ACC112 (cell line): ENCODE results near the gene EIPR1.

ENCODE experiments used
- H2AFZ ChIP-seq: fragments of 200-600 bp; sonication (generic); one replicate; pipeline ENCODE4 v1.6.0; 2017; ENCODE audit warnings: antibody characterized with exemption, low read length; ENCODE audit not compliant: unreplicated experiment
- H3K27ac ChIP-seq: fragments of 200-600 bp; sonication (generic); 2 replicates; pipeline ENCODE4 v1.5.1; 2014; ENCODE audit warnings: low read depth, mild to moderate bottlenecking, antibody characterized with exemption, low read length, moderate library complexity
- H3K27me3 ChIP-seq: fragments of 200-600 bp; sonication (generic); 2 replicates; pipeline ENCODE4 v1.6.1; 2014; ENCODE audit warnings: mild to moderate bottlenecking, antibody characterized with exemption, low read length, moderate library complexity, mixed read lengths; ENCODE audit not compliant: insufficient read depth
- H3K36me3 ChIP-seq: fragments of 200-600 bp; sonication (generic); 2 replicates; pipeline ENCODE4 v1.6.1; 2016; ENCODE audit warnings: mild to moderate bottlenecking, antibody characterized with exemption, low read length, moderate library complexity, mixed read lengths; ENCODE audit not compliant: insufficient read depth
- H3K4me1 ChIP-seq: fragments of 200-600 bp; sonication (generic); one replicate; pipeline ENCODE4 v1.6.1; 2016; ENCODE audit warnings: low read length, mixed read lengths; ENCODE audit not compliant: insufficient read depth, unreplicated experiment, control insufficient read depth
- H3K4me3 ChIP-seq: fragments of 200-600 bp; sonication (generic); 2 replicates; pipeline ENCODE4 v1.5.1; 2014; ENCODE audit warnings: mild to moderate bottlenecking, low read depth, low read length
- H3K79me2 ChIP-seq: fragments of 200-600 bp; sonication (generic); one replicate; pipeline ENCODE4 v1.6.0; 2016; ENCODE audit warnings: low read length; ENCODE audit not compliant: control insufficient read depth, unreplicated experiment, insufficient read depth

EIPR1 gene

DNA sequence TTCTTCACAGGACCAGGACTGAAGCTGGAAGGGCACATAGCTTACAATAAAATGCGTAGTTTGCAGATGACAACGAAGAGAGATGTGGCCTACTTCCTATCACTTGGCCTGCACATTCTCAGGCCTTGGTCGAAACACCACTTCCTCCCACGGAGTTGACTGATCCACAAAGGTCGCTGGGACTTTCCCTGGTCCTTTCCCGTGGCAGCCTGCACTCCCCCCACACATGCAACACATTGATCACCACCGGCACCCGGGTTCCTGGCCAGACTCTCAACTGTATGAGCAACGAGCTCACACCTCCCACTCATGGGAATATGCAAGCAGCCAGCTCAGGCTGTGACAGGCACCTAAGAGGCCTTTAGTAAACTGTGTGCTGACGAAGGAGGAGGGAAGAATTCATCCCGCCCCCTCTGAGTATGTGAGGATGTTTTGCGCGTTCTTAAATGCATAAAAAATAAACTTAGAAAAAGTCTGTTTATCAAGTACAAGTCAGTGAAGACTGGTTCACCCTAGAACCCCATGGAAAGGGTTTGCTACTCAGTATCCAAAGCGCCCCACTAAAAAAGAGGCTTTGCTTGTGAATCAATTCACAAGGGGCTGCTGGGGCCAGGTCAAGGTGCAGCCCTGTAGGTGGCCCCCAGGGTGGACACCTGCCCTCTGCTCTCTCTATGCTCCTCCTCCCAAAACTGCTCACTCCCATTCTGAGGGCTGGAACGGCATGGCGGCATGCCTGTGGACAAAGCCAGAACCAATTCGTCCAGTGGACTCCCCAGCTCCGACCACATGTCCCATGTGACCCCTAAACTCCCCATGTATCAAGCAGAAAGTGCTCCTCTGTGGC lies 154.3 kb downstream of the EIPR1 start:
- H3K27ac ChIP-seq = no peak overlapping the region

DNA sequence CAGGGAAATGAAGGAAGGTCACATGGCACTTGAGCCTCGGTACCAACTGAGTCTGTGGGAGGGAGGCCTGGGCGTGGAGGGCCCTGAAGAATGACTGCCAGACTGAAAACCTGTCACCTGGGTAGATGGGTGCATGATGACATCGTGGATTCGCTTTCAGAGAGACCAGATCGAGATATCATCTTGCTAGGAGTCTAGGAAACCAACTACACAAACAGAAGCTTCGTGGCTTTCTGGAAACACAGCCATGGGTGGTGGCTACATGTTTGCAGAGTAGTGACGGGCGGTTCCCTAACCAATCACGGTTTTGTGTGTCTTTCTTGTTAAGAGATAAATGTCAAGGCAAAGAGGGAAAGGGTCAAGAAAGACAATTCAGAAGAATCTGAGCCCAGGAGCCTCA lies 155.0 kb downstream of the EIPR1 start:
- H3K4me3 ChIP-seq = no peak overlapping the region
- no peak overlapping the region for H3K27ac ChIP-seq
- H2AFZ ChIP-seq = no peak overlapping the region
- no peaks in the 10 kb centered on the region for H3K36me3 ChIP-seq
- no peaks in the 10 kb centered on the region for H3K4me1 ChIP-seq
- no peaks in the 10 kb centered on the region for H3K79me2 ChIP-seq
- H3K27me3 ChIP-seq = no peaks in the 10 kb centered on the region

More for the DNA sequence above, 154.3 kb downstream of the EIPR1 start:
- no peaks in the 10 kb centered on the region for H3K79me2 ChIP-seq
- no peaks in the 10 kb centered on the region for H3K36me3 ChIP-seq
- no peak overlapping the region for H2AFZ ChIP-seq
- H3K27me3 ChIP-seq = no peaks in the 10 kb centered on the region
- H3K4me3 ChIP-seq = no peak overlapping the region
- no peaks in the 10 kb centered on the region for H3K4me1 ChIP-seq

DNA sequence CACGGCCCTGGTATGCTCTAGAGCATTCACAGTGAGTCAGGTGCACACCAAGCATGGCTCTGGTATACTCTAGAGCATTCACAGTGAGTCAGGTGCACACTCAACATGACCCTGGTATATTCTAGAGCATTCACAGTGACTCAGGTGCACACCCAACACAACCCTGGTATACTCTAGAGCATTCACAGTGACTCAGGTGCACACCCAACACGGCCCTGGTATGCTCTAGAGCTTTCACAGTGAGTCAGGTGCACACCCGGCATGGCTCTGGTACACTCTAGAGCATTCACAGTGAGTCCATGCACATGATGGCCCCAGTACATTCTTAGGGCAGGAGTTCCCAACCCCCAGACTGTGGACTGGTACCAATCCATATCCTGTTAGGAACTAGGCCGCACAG lies 158.1 kb downstream of the EIPR1 start:
- H3K4me3 ChIP-seq = no peak overlapping the region
- H3K27ac ChIP-seq = no peak overlapping the region
- no peaks in the 10 kb centered on the region for H3K4me1 ChIP-seq
- no peaks in the 10 kb centered on the region for H3K79me2 ChIP-seq
- H3K36me3 ChIP-seq = no peaks in the 10 kb centered on the region
- no peak overlapping the region for H2AFZ ChIP-seq
- no peaks in the 10 kb centered on the region for H3K27me3 ChIP-seq

DNA sequence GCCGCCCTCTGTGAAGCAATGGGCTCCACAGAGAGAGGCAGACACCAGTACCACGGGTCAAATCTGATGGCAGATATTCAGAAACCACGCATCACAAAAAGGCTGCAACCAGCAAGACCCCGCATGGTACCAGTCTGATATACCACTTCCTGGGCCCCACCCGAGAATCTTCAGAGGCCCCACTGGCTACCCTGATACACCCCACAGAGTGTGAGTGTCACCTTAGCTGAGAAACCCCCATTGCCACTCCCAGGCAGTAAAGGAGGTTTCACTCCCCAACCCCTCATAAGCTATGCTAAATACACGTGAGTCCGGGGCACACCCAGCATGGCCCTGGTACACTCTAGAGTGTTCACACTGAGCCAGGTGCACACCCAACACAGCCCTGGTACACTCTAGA lies 160.0 kb downstream of the EIPR1 start:
- no peaks in the 10 kb centered on the region for H3K27me3 ChIP-seq
- no peaks in the 10 kb centered on the region for H3K4me1 ChIP-seq
- no peaks in the 10 kb centered on the region for H3K36me3 ChIP-seq
- H3K79me2 ChIP-seq = no peaks in the 10 kb centered on the region
- no peak overlapping the region for H3K27ac ChIP-seq
- H2AFZ ChIP-seq = no peak overlapping the region
- H3K4me3 ChIP-seq = no peak overlapping the region

DNA sequence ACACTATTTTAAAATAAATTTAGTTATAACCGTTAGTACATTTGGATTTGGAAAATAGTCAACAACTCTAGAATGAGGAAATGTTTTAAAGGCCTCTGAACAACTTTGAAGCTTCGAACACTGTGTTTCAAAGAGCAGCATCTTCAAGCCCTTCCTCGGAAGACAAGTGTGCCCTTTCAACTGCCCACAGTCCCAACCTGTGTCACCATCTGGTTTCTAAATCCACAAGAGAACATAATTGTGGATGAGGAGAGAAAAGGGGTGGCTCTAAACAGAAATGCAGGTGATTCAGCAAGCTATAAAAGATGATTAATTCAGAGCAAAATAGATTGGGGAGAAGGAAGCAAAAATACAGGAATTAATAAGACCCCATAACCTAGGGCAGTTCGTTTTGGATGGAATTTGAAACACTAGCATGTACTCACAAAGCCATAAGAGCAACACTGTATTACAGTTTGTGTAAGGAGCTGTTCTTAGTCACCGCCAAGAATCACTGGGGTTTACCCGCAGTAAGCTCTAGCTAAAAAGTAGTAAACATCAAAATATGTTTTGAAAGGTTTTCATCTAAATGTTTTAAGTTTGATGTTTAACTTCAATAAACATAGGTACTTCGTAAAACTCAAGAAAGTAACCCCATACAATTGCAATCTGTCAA lies 160.7 kb downstream of the EIPR1 start:
- H3K27ac ChIP-seq = no peak overlapping the region
- no peaks in the 10 kb centered on the region for H3K36me3 ChIP-seq
- no peaks in the 10 kb centered on the region for H3K27me3 ChIP-seq
- H3K4me3 ChIP-seq = no peak overlapping the region
- H3K79me2 ChIP-seq = no peaks in the 10 kb centered on the region
- no peak overlapping the region for H2AFZ ChIP-seq
- H3K4me1 ChIP-seq = no peaks in the 10 kb centered on the region

DNA sequence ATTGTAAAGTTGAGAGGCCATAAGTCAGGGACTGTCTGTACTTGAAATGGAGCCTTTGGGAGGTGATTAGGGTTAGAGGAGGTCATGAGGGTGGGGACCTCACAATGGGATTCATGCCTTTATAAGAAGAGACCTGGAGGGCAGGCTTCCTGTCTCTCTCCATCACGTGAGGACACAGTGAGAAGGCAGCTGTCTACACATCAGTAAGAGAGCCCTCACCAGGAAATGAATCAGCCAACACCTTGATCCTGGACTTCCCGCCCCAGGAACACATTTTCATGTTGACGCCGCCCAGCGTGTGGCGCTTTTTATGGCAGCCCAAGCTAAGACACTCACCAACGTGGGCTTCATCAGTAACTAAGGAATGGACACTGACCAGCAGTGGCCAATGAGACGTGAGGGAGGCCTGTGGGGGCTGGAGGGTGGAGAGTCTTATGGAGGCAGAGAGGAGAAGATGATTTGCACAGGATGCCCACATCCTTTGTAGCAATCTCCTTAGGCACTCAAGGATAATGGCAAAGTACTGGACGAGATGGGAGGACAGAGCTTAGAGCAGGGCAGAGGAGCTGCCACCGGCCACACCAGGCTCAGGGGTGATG lies 162.7 kb downstream of the EIPR1 start:
- Histone ChIP-seq H2AFZ (no peak overlapping the region), H3K27me3 (no peaks in the 10 kb centered on the region), H3K36me3 (no peaks in the 10 kb centered on the region)

DNA sequence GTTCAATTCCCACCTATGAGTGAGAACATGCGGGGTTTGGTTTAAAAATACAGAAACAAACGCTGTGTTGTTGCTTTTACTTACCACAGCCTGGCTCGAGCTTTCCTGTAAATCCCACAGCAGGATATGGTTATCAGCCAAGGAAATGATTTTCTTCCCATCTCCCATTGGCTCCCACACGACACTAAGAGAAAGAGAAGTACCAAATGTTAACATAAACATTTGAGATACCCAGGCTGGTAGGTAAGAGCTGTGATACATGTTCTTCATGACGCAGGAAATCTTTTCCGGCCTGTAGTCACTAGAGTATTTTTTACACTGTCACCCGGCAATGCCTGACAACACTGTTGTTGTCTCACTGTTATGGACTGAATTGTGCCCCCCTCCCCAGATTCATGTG lies 163.6 kb downstream of the EIPR1 start:
- Histone ChIP-seq H3K4me1 (no peaks in the 10 kb centered on the region), H3K27ac (no peak overlapping the region), H3K4me3 (no peak overlapping the region), H2AFZ (no peak overlapping the region), H3K79me2 (no peaks in the 10 kb centered on the region), H3K36me3 (no peaks in the 10 kb centered on the region), H3K27me3 (no peaks in the 10 kb centered on the region)

More for the DNA sequence above, 162.7 kb downstream of the EIPR1 start:
- Histone ChIP-seq H3K4me3 (no peak overlapping the region), H3K79me2 (no peaks in the 10 kb centered on the region), H3K4me1 (no peaks in the 10 kb centered on the region), H3K27ac (no peak overlapping the region)

DNA sequence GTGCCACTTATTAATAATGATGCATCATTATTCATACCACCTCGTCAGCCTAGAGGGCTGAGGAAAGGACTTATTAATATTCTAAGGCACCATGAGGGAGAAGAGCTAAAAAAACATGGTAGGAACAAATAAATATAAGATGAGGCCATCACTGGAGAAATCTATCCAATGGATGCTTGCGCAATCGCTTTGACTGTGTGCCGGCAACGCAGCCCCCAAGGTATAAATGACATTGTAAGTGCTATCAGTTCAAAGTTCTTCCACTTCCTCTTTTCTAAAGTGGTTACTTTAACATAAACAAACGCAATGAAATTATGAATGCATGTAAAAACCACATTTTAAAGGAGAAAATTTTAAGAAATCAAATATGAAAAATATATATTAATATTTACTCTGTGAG lies 164.6 kb downstream of the EIPR1 start:
- Histone ChIP-seq H3K27ac (no peak overlapping the region), H3K27me3 (no peaks in the 10 kb centered on the region), H3K36me3 (no peaks in the 10 kb centered on the region), H3K79me2 (no peaks in the 10 kb centered on the region), H3K4me1 (no peaks in the 10 kb centered on the region), H3K4me3 (no peak overlapping the region), H2AFZ (no peak overlapping the region)

DNA sequence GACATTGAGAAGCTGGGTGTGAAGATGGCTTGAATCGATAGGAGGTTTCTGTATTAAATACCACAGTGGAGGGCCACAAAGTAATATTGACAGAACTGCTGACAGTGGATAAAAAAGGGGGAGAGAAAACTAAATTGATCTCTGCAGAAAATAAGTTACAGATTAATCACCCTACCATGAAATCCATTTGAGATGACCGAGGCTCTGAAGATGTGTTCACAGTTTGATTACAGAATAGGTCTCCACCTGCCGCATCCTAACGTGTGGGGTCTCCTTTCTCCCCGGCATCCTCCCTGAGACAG lies 165.6 kb downstream of the EIPR1 start:
- no peak overlapping the region for H3K27ac ChIP-seq
- no peaks in the 10 kb centered on the region for H3K4me1 ChIP-seq
- no peaks in the 10 kb centered on the region for H3K36me3 ChIP-seq
- H2AFZ ChIP-seq = no peak overlapping the region
- no peak overlapping the region for H3K4me3 ChIP-seq
- H3K27me3 ChIP-seq = no peaks in the 10 kb centered on the region
- H3K79me2 ChIP-seq = no peaks in the 10 kb centered on the region

DNA sequence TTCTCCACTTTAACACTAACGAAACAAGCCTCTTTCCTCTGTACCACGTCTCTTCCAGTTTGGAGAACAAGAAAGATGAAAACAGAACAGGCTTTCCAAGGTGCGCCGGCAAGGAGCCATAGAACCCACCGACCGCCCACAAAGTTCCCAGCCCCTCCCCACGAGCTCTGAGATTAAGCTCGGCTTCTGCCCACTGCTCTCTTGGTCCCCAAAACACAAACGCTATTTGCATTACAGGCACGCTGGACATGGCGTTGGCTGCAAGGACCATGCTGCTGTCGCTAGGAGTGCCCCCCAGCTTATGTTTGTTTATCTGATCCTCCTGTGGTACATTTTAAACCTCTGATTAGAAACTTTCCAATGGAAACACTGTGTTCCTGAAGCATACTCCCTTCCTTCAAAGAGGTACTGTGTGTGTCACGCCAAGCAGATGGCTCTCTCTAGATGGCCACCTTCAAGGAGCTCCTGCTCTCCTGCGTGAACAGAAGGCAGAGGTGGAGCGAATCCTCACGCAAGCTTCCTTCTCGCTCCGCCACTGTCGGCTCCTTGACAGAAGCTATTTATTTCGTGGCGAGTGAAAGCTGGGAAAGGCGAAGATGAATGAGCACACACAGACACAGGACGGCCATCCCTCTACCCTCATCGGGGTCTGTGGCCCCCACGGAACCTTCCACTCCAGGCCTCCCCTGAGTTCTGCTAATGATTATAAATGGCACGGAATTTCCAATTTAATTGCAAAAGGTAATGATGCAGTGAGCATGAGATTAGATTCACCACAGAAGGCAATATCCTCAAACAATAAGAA lies 166.2 kb downstream of the EIPR1 start:
- no peaks in the 10 kb centered on the region for H3K4me1 ChIP-seq
- no peaks in the 10 kb centered on the region for H3K27me3 ChIP-seq
- no peak overlapping the region for H3K27ac ChIP-seq
- no peak overlapping the region for H3K4me3 ChIP-seq
- no peaks in the 10 kb centered on the region for H3K36me3 ChIP-seq
- H3K79me2 ChIP-seq = no peaks in the 10 kb centered on the region
- H2AFZ ChIP-seq = no peak overlapping the region
